ENCODE results near the gene ARHGAP15.

Gene ARHGAP15

GRCh38 chr2:143390171-143390570, 261.0 kb downstream of the ARHGAP15 start:
- no peaks in the 10 kb centered on the region for H3K9me2 ChIP-seq (replicated peaks; ENCODE audit: insufficient read depth, low read length)
- no peak overlapping the region for H3K4me3 ChIP-seq (ENCODE audit: low read length)
- no peaks in the 10 kb centered on the region for H3K9me3 ChIP-seq (replicated peaks; ENCODE audit: insufficient read depth, low read length)

DNA sequence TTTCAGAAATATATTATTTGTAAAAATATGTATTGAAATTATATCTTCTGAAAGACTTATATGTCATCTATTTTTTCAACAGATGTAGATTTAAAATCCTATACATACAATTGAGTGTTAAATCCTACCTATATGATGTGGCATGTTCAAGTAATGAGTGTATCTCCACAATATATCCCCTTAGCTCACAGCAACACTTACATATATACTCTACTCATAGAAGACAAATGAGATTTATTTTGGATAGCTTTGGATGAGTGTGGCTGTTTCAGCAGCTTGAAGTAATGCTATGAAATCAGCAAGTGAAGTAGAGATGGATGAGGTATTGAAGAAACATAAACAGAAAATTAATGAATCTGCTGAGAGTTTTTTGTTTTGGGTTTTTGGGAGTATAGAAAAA, 263.1 kb downstream of the ARHGAP15 start:
- no peak overlapping the region for H3K9ac ChIP-seq (ENCODE audit: low read length)
- no peak for TF ChIP-seq EZH2 (optimal IDR thresholded peaks at IDR 0.05; ENCODE audit: low read depth, low read length)
- TF ChIP-seq, protein P1, sequence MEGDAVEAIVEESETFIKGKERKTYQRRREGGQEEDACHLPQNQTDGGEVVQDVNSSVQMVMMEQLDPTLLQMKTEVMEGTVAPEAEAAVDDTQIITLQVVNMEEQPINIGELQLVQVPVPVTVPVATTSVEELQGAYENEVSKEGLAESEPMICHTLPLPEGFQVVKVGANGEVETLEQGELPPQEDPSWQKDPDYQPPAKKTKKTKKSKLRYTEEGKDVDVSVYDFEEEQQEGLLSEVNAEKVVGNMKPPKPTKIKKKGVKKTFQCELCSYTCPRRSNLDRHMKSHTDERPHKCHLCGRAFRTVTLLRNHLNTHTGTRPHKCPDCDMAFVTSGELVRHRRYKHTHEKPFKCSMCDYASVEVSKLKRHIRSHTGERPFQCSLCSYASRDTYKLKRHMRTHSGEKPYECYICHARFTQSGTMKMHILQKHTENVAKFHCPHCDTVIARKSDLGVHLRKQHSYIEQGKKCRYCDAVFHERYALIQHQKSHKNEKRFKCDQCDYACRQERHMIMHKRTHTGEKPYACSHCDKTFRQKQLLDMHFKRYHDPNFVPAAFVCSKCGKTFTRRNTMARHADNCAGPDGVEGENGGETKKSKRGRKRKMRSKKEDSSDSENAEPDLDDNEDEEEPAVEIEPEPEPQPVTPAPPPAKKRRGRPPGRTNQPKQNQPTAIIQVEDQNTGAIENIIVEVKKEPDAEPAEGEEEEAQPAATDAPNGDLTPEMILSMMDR (IDR thresholded peaks at IDR 0.05; ENCODE audit: low read length) = no peak
- TF ChIP-seq EZH2phosphoT487 (IDR thresholded peaks at IDR 0.05; ENCODE audit: low read length) = no peak
- no peaks in the 10 kb centered on the region for H3K9me2 ChIP-seq (replicated peaks; ENCODE audit: insufficient read depth, low read length)
- no peaks in the 10 kb centered on the region for H4K20me1 ChIP-seq (ENCODE audit: insufficient read depth, low read length)
- no peak for DNase-seq
- H3K4me2 ChIP-seq (ENCODE audit: low read depth, low read length) = no peak overlapping the region
- no peaks in the 10 kb centered on the region for H3K9me3 ChIP-seq (replicated peaks; ENCODE audit: insufficient read depth, low read length)
- no peaks in the 10 kb centered on the region for H3K79me2 ChIP-seq (ENCODE audit: low read length)
- no peaks in the 10 kb centered on the region for H3F3A ChIP-seq (ENCODE audit: insufficient read depth, low read length)
- no peak overlapping the region for H2AFZ ChIP-seq (ENCODE audit: low read length)
- no peak overlapping the region for H3K27ac ChIP-seq (ENCODE audit: low read length)
- no peak overlapping the region for H3K4me3 ChIP-seq (ENCODE audit: low read length)
- no peaks in the 10 kb centered on the region for H3K4me1 ChIP-seq (ENCODE audit: low read length)
- H3K36me3 ChIP-seq (replicated peaks; ENCODE audit: insufficient read depth, low read length) = no peaks in the 10 kb centered on the region
- no peaks in the 10 kb centered on the region for H3K27me3 ChIP-seq (replicated peaks; ENCODE audit: insufficient read depth, low read length)

More at GRCh38 chr2:143390171-143390570, 261.0 kb downstream of the ARHGAP15 start:
- Histone ChIP-seq H3K79me2 (ENCODE audit: low read length) (no peaks in the 10 kb centered on the region), H3K4me2 (ENCODE audit: low read depth, low read length) (no peak overlapping the region), H3K27ac (ENCODE audit: low read length) (no peak overlapping the region), H3K27me3 (replicated peaks; ENCODE audit: insufficient read depth, low read length) (no peaks in the 10 kb centered on the region), H3K36me3 (replicated peaks; ENCODE audit: insufficient read depth, low read length) (no peaks in the 10 kb centered on the region), H3K4me1 (ENCODE audit: low read length) (no peaks in the 10 kb centered on the region), H3F3A (ENCODE audit: insufficient read depth, low read length) (no peaks in the 10 kb centered on the region), H3K9ac (ENCODE audit: low read length) (no peak overlapping the region), H2AFZ (ENCODE audit: low read length) (no peak overlapping the region), H4K20me1 (ENCODE audit: insufficient read depth, low read length) (no peaks in the 10 kb centered on the region)
- no peak for DNase-seq
- TF ChIP-seq, protein P1 (IDR thresholded peaks at IDR 0.05; ENCODE audit: low read length) = no peak
- TF ChIP-seq EZH2phosphoT487 (IDR thresholded peaks at IDR 0.05; ENCODE audit: low read length) (no peak), EZH2 (optimal IDR thresholded peaks at IDR 0.05; ENCODE audit: low read depth, low read length) (no peak)

GRCh38 chr2:143394062-143394461, 264.8 kb downstream of the ARHGAP15 start:
- TF ChIP-seq, protein P1 (IDR thresholded peaks at IDR 0.05; ENCODE audit: low read length) = no peak
- TF ChIP-seq EZH2 (optimal IDR thresholded peaks at IDR 0.05; ENCODE audit: low read depth, low read length) (no peak), EZH2phosphoT487 (IDR thresholded peaks at IDR 0.05; ENCODE audit: low read length) (no peak)
- no peaks in the 10 kb centered on the region for H3K79me2 ChIP-seq (ENCODE audit: low read length)
- no peak for DNase-seq

More at GRCh38 chr2:143394062-143394461, 264.8 kb downstream of the ARHGAP15 start:
- no peak overlapping the region for H3K4me2 ChIP-seq (ENCODE audit: low read depth, low read length)
- H3K9ac ChIP-seq (ENCODE audit: low read length) = no peak overlapping the region
- H3K27me3 ChIP-seq (replicated peaks; ENCODE audit: insufficient read depth, low read length) = no peaks in the 10 kb centered on the region
- no peak overlapping the region for H2AFZ ChIP-seq (ENCODE audit: low read length)
- no peaks in the 10 kb centered on the region for H3K4me1 ChIP-seq (ENCODE audit: low read length)
- no peaks in the 10 kb centered on the region for H4K20me1 ChIP-seq (ENCODE audit: insufficient read depth, low read length)
- H3K9me2 ChIP-seq (replicated peaks; ENCODE audit: insufficient read depth, low read length) = no peaks in the 10 kb centered on the region
- no peaks in the 10 kb centered on the region for H3K9me3 ChIP-seq (replicated peaks; ENCODE audit: insufficient read depth, low read length)
- H3K36me3 ChIP-seq (replicated peaks; ENCODE audit: insufficient read depth, low read length) = no peaks in the 10 kb centered on the region
- H3F3A ChIP-seq (ENCODE audit: insufficient read depth, low read length) = no peaks in the 10 kb centered on the region
- H3K27ac ChIP-seq (ENCODE audit: low read length) = no peak overlapping the region
- H3K4me3 ChIP-seq (ENCODE audit: low read length) = no peak overlapping the region

Data from MM.1S (cell line).